GM23248 (cell line): ENCODE measurements around the gene COG7. TPM values are rescaled to one million over a fixed set of nuclear protein-coding genes. Genes with fewer than 3 reads are reported as not detected.

ENCODE experiments used
- DNase-seq: peaks from one replicate; pipeline ENCODE4 v3.0.0-alpha.2; 2015
- H2AFZ ChIP-seq: fragments of 200-600 bp; sonication (generic); 2 replicates; pipeline ENCODE4 v1.6.1; 2016; ENCODE audit warnings: antibody characterized with exemption
- H3F3A ChIP-seq: fragments of 200-600 bp; sonication (generic); 2 replicates; pipeline ENCODE4 v1.6.1; 2016; ENCODE audit warnings: mild to moderate bottlenecking, antibody characterized with exemption, mixed run types; ENCODE audit not compliant: insufficient read depth
- H3K27ac ChIP-seq: fragments of 200-600 bp; sonication (generic); 2 replicates; pipeline ENCODE4 v1.5.1; 2016; ENCODE audit warnings: mild to moderate bottlenecking
- H3K27me3 ChIP-seq: fragments of 200-600 bp; sonication (generic); replicated peaks from 2 replicates; pipeline ENCODE4 v1.6.1; 2016; ENCODE audit warnings: mild to moderate bottlenecking; ENCODE audit not compliant: insufficient read depth
- H3K36me3 ChIP-seq: fragments of 200-600 bp; sonication (generic); 2 replicates; pipeline ENCODE4 v1.6.1; 2016; ENCODE audit warnings: low read depth, mild to moderate bottlenecking
- H3K4me1 ChIP-seq: fragments of 200-600 bp; sonication (generic); 2 replicates; pipeline ENCODE4 v1.6.1; 2016; ENCODE audit warnings: mild to moderate bottlenecking; ENCODE audit not compliant: insufficient read depth
- H3K4me2 ChIP-seq: fragments of 200-600 bp; sonication (generic); one replicate; pipeline ENCODE4 v1.6.1; 2016; ENCODE audit warnings: mild to moderate bottlenecking; ENCODE audit not compliant: unreplicated experiment
- H3K4me3 ChIP-seq: fragments of 200-600 bp; sonication (generic); 2 replicates; pipeline ENCODE4 v1.5.1; 2016; ENCODE audit warnings: mild to moderate bottlenecking
- H3K79me2 ChIP-seq: fragments of 200-600 bp; sonication (generic); 2 replicates; pipeline ENCODE4 v1.6.1; 2016; ENCODE audit warnings: mild to moderate bottlenecking; ENCODE audit not compliant: insufficient read depth
- H3K9ac ChIP-seq: fragments of 200-600 bp; sonication (generic); 2 replicates; pipeline ENCODE4 v1.6.1; 2016; ENCODE audit warnings: mild to moderate bottlenecking
- H3K9me2 ChIP-seq: fragments of 200-600 bp; sonication (generic); 2 replicates; pipeline ENCODE4 v1.6.1; 2016; ENCODE audit warnings: mixed run types, mild to moderate bottlenecking, moderate library complexity; ENCODE audit not compliant: insufficient read depth
- H3K9me3 ChIP-seq: fragments of 200-600 bp; sonication (generic); one replicate; pipeline ENCODE4 v1.6.1; 2017; ENCODE audit warnings: low read depth
- H4K20me1 ChIP-seq: fragments of 200-600 bp; sonication (generic); 2 replicates; pipeline ENCODE4 v1.6.0; 2016; ENCODE audit not compliant: insufficient read depth
- EZH2 ChIP-seq: fragments of 200-600 bp; sonication (generic); IDR thresholded peaks from 2 replicates; pipeline ENCODE4 v1.6.1; 2018; ENCODE audit warnings: antibody characterized with exemption, mild to moderate bottlenecking; ENCODE audit not compliant: insufficient read depth, poor library complexity, severe bottlenecking
- EZH2phosphoT487 ChIP-seq: fragments of 200-600 bp; sonication (generic); IDR thresholded peaks from 2 replicates; pipeline ENCODE4 v1.6.1; 2018; ENCODE audit warnings: antibody characterized with exemption, moderate library complexity, mild to moderate bottlenecking, low read depth; ENCODE audit not compliant: insufficient read depth
- WGBS, 2 experiments: methylation state at CpG; one replicate each; pipeline ENCODE4 v1.1.6; 2015 to 2017; ENCODE audit warnings: low lambda C conversion rate in 2 of 2, low coverage in 1 of 2; ENCODE audit errors: missing lambda C conversion rate in 2 of 2; 5-methylcytosine and 5-hydroxymethylcytosine counted together
- in situ Hi-C: fragments of 300-500 bp; cut with MboI; formaldehyde crosslinking; loops from 2 replicates; pipeline ENCODE4 v1.15.0; 2020
- polyA plus RNA-seq: library from polyadenylated mRNA; unstranded; fragments of >200 nt; fragmentation: Nextera tagmentation; extraction: Ambion mirVana; gene quantifications from 2 replicates; pipeline ENCODE4 v1.2.1, GENCODE V29; 2016
- total RNA-seq: library from RNA; depleted of rRNA; stranded (reverse); fragments of >200 nt; shearing (Covaris generic); gene quantifications from 2 replicates; pipeline ENCODE4 v1.2.3, GENCODE V29; 2014

COG7 gene
- total and polyA plus RNA-seq, 2 experiments from 2014 or later, result 14.6 to 15.6 TPM

GRCh38 chr16:23496821-23497542, 44.0 kb upstream of the COG7 start:
- in situ Hi-C loops, result no loop called here
- Histone ChIP-seq H3K27ac (peak overlapping the region; percentile 71), H4K20me1 (no peaks in the 10 kb centered on the region), H3K4me1 (peaks cover 12% of the 10 kb centered on the region; the same call in 1 of the 2 replicates), H3K4me3 (peak overlapping the region; percentile 48), H3K36me3 (0 out of 2 replicates have a peak, but pooled peaks cover 5% of the 10 kb centered on the region), H2AFZ (peak overlapping the region; percentile 58), H3K9me2 (no peaks in the 10 kb centered on the region), H3F3A (peaks cover 11% of the 10 kb centered on the region), H3K9ac (peak overlapping the region; percentile 53; the same call in 1 of the 2 replicates), H3K4me2 (peak overlapping the region; percentile 78), H3K79me2 (peaks cover 38% of the 10 kb centered on the region), H3K9me3 (no peaks in the 10 kb centered on the region), H3K27me3 (no peaks in the 10 kb centered on the region)
- TF ChIP-seq EZH2phosphoT487, result no peak
- TF ChIP-seq EZH2, result no peak
- DNase-seq, result peak; percentile 83
- WGBS, 2 experiments, result 3 to 7% methylated on average over 12 of the region's 12 CpGs

GRCh38 chr16:23495671-23496070, 42.7 kb upstream of the COG7 start:
- Histone ChIP-seq H3F3A (peaks cover 11% of the 10 kb centered on the region), H4K20me1 (no peaks in the 10 kb centered on the region), H3K4me3 (no peak overlapping the region), H2AFZ (no peak overlapping the region), H3K9me3 (no peaks in the 10 kb centered on the region), H3K9me2 (no peaks in the 10 kb centered on the region), H3K9ac (no peak overlapping the region), H3K4me1 (peaks cover 17% of the 10 kb centered on the region; the same call in 1 of the 2 replicates), H3K27ac (no peak overlapping the region), H3K36me3 (0 out of 2 replicates have a peak, but pooled peaks cover 5% of the 10 kb centered on the region), H3K4me2 (no peak overlapping the region), H3K27me3 (no peaks in the 10 kb centered on the region), H3K79me2 (peaks cover 25% of the 10 kb centered on the region)
- DNase-seq, result no peak
- 98 to 99% methylated on average over 4 of the region's 4 CpGs for WGBS, 2 experiments
- no peak for TF ChIP-seq EZH2
- TF ChIP-seq EZH2phosphoT487, result no peak
- in situ Hi-C loops, result no loop called here

- Histone ChIP-seq H3K36me3 (peaks cover 9% of the 10 kb centered on the region; the same call in 1 of the 2 replicates), H3K4me3 (no peak overlapping the region), H3K27ac (no peak overlapping the region), H4K20me1 (no peaks in the 10 kb centered on the region), H3K9me2 (no peaks in the 10 kb centered on the region), H3K9ac (no peak overlapping the region), H3F3A (peaks cover 11% of the 10 kb centered on the region), H3K4me2 (no peak overlapping the region), H3K4me1 (peaks cover 17% of the 10 kb centered on the region; the same call in 1 of the 2 replicates), H3K9me3 (no peaks in the 10 kb centered on the region), H3K79me2 (peaks cover 16% of the 10 kb centered on the region), H2AFZ (no peak overlapping the region), H3K27me3 (no peaks in the 10 kb centered on the region)
- no peak for TF ChIP-seq EZH2
- no peak for TF ChIP-seq EZH2phosphoT487
- WGBS, 2 experiments, result 92 to 94% methylated on average over 10 to 11 of the region's 11 CpGs
- in situ Hi-C loops, result no loop called here
- DNase-seq, result no peak
Measured at GRCh38 chr16:23494188-23494587, 41.2 kb upstream of the COG7 start.

GRCh38 chr16:23491490-23492391, 38.8 kb upstream of the COG7 start:
- in situ Hi-C loops, result no loop called here
- WGBS, 2 experiments, result 75 to 76% methylated on average over 14 of the region's 14 CpGs
- TF ChIP-seq EZH2phosphoT487 (no peak), EZH2 (no peak)
- H3K9ac ChIP-seq, result no peak overlapping the region
- H3K36me3 ChIP-seq, result peaks cover 9% of the 10 kb centered on the region; the same call in 1 of the 2 replicates
- H3K79me2 ChIP-seq, result no peaks in the 10 kb centered on the region
- H3K9me3 ChIP-seq, result no peaks in the 10 kb centered on the region
- H2AFZ ChIP-seq, result no peak overlapping the region
- H4K20me1 ChIP-seq, result no peaks in the 10 kb centered on the region
- H3K27ac ChIP-seq, result no peak overlapping the region
- peaks cover 6% of the 10 kb centered on the region for H3F3A ChIP-seq
- no peaks in the 10 kb centered on the region for H3K9me2 ChIP-seq
- DNase-seq, result peak; percentile 38
- H3K27me3 ChIP-seq, result no peaks in the 10 kb centered on the region
- H3K4me2 ChIP-seq, result no peak overlapping the region
- no peak overlapping the region for H3K4me3 ChIP-seq
- peaks cover 13% of the 10 kb centered on the region; the same call in 1 of the 2 replicates for H3K4me1 ChIP-seq
